B cell (primary cell): Measurements from ENCODE around the gene TTYH3. TPM values are rescaled to one million over a fixed set of nuclear protein-coding genes. Genes with fewer than 3 reads are reported as not detected.

ENCODE experiments used
- ATAC-seq: fragments of 200-7000 bp; cut with Tn5 transposase; one replicate; pipeline ENCODE4 v1.10.0; 2021; ENCODE audit warnings: low read depth, mild to moderate bottlenecking, moderate number of reproducible peaks, moderate library complexity
- CTCF ChIA-PET: fragments of 350-600 bp; sonication (Branson Sonifier 250); formaldehyde crosslinking; loops from one replicate; lab custom pipeline; 2021; ENCODE audit warnings: antibody characterized with exemption, inconsistent platforms; lab: Charles Lee
- POLR2A ChIA-PET: fragments of 350-600 bp; sonication (Branson Sonifier 250); formaldehyde crosslinking; loops from one replicate; lab custom pipeline; 2021; ENCODE audit warnings: antibody characterized with exemption; lab: Charles Lee
- DNase-seq: peaks from one replicate; pipeline ENCODE4 v3.0.0; 2013
- H2AFZ ChIP-seq: 2 replicates; pipeline ENCODE4 v1.6.1; 2012; ENCODE audit warnings: mild to moderate bottlenecking, low read depth, low read length; ENCODE audit not compliant: insufficient read depth, poor library complexity, severe bottlenecking
- H3K27ac ChIP-seq, 2 donors: 1 replicate in 1 of 2; 2 replicates in 1 of 2; pipeline ENCODE4 v1.5.1; 2012 to 2013; ENCODE audit warnings: low read length in 2 of 2, mild to moderate bottlenecking in 2 of 2, moderate library complexity in 1 of 2
- H3K27me3 ChIP-seq, 4 experiments: fragments of 200-600 bp in 1 of 4; sonication (generic) in 1 of 4; replicated peaks in 1 of 4; 1 replicate in 2 of 4; 2 replicates in 2 of 4; pipeline versions ENCODE4 v1.6.1 to v1.7.0; 2013 to 2016; ENCODE audit warnings: low read length in 3 of 4, mild to moderate bottlenecking in 2 of 4, mixed read lengths in 1 of 4, moderate library complexity in 1 of 4; ENCODE audit not compliant: insufficient read depth in 4 of 4, control insufficient read depth in 3 of 4; ENCODE audit errors: control extremely low read depth in 1 of 4
- H3K36me3 ChIP-seq, 2 experiments: replicated peaks in 1 of 2; 1 replicate in 1 of 2; 2 replicates in 1 of 2; pipeline versions ENCODE4 v1.6.1 to v1.7.1; 2013; ENCODE audit warnings: low read length in 1 of 2; ENCODE audit not compliant: insufficient read depth in 2 of 2, control insufficient read depth in 1 of 2; ENCODE audit errors: control extremely low read depth in 1 of 2, extremely low read depth in 1 of 2
- H3K4me1 ChIP-seq, 2 donors: fragments of 200-600 bp in 1 of 2; sonication (generic) in 1 of 2; 1 replicate in 1 of 2; 2 replicates in 1 of 2; pipeline versions ENCODE4 v1.5.1 to v1.6.1; 2013 to 2017; ENCODE audit warnings: low read length in 2 of 2; ENCODE audit not compliant: control insufficient read depth in 2 of 2, insufficient read depth in 2 of 2
- H3K4me2 ChIP-seq: replicated peaks from 2 replicates; pipeline ENCODE3; 2012; ENCODE audit warnings: mild to moderate bottlenecking, low read depth, low read length; ENCODE audit not compliant: poor library complexity, severe bottlenecking
- H3K4me3 ChIP-seq, 5 experiments: fragments of 200-600 bp in 1 of 5; sonication (generic) in 1 of 5; 1 replicate in 3 of 5; 2 replicates in 2 of 5; pipeline versions ENCODE4 v1.5.1 to v1.7.0; 2011 to 2016; ENCODE audit warnings: low read length in 4 of 5, mild to moderate bottlenecking in 4 of 5, low read depth in 2 of 5, control low read depth in 1 of 5, moderate library complexity in 1 of 5; ENCODE audit not compliant: insufficient read depth in 1 of 5; ENCODE audit errors: control extremely low read depth in 1 of 5, extremely low read depth in 1 of 5
- H3K79me2 ChIP-seq: fragments of 200-600 bp; sonication (generic); one replicate; pipeline ENCODE4 v1.6.0; 2016; ENCODE audit warnings: low read length; ENCODE audit not compliant: control insufficient read depth, insufficient read depth
- H3K9ac ChIP-seq: fragments of 200-600 bp; sonication (generic); 2 replicates; pipeline ENCODE4 v1.6.1; 2017; ENCODE audit warnings: mild to moderate bottlenecking, low read length, moderate library complexity
- H3K9me3 ChIP-seq, 3 donors: one replicate each; pipeline versions ENCODE4 v1.6.1 to v1.7.1; 2013; ENCODE audit warnings: low read length in 2 of 3; ENCODE audit not compliant: control insufficient read depth in 2 of 3, insufficient read depth in 1 of 3; ENCODE audit errors: control extremely low read depth in 1 of 3
- H4K20me1 ChIP-seq: 2 replicates; pipeline ENCODE4 v1.6.0; 2012; ENCODE audit warnings: mild to moderate bottlenecking, low read length; ENCODE audit not compliant: insufficient read depth, control insufficient read depth, poor library complexity, severe bottlenecking
- H3K27ac Mint-ChIP-seq: one replicate; pipeline ENCODE4 v1.8.0; 2021; ENCODE audit warnings: mixed read lengths
- H3K27me3 Mint-ChIP-seq: one replicate; pipeline ENCODE4 v1.8.0; 2021; ENCODE audit warnings: mixed read lengths
- H3K4me1 Mint-ChIP-seq: one replicate; pipeline ENCODE4 v1.8.0; 2021; ENCODE audit warnings: mixed read lengths
- H3K4me3 Mint-ChIP-seq: one replicate; pipeline ENCODE4 v1.8.0; 2021; ENCODE audit warnings: mixed read lengths
- H3K9me3 Mint-ChIP-seq: one replicate; pipeline ENCODE4 v1.8.0; 2022; ENCODE audit warnings: mixed read lengths; ENCODE audit not compliant: insufficient read depth
- EZH2 ChIP-seq: IDR thresholded peaks from 2 replicates; pipeline ENCODE4 v1.6.1; 2012; ENCODE audit warnings: borderline replicate concordance, low read depth, mild to moderate bottlenecking, moderate library complexity, low read length; ENCODE audit not compliant: insufficient read depth, poor library complexity, severe bottlenecking
- WGBS: methylation state at CpG from one replicate; pipeline ENCODE4 v1.1.5; 2013; ENCODE audit warnings: missing lambda C conversion rate; ENCODE audit not compliant: insufficient coverage; 5-methylcytosine and 5-hydroxymethylcytosine counted together
- intact Hi-C: fragments of 100-400 bp; cut with micrococcal nuclease; formaldehyde crosslinking; loops from one replicate; pipeline ENCODE4 v1.10.0; 2022
- polyA plus RNA-seq: library from polyadenylated mRNA; depleted of rRNA; stranded (reverse); fragments of >200 nt; gene quantifications from 2 replicates; pipeline ENCODE4 v1.2.3, GENCODE V29; 2012
- total RNA-seq, 2 donors: library from RNA; stranded (reverse); fragments of 120-200 nt in 1 of 2; gene quantifications; 1 replicate in 1 of 2; 2 replicates in 1 of 2; pipeline versions ENCODE4 v1.2.3 to v1.2.4, GENCODE V29; 2013 to 2022
- TF ChIP-seq, protein P1 (sequence below): fragments of 200-600 bp; IDR thresholded peaks from one replicate; pipeline ENCODE4 v1.8.0; 2022; ENCODE audit warnings: antibody characterized with exemption, mild to moderate bottlenecking

TTYH3 gene
- total and polyA plus RNA-seq, 2 donors (not counting 1 experiment from before 2014, with no cell fraction given), result 8.4 to 48.6 TPM

DNA sequence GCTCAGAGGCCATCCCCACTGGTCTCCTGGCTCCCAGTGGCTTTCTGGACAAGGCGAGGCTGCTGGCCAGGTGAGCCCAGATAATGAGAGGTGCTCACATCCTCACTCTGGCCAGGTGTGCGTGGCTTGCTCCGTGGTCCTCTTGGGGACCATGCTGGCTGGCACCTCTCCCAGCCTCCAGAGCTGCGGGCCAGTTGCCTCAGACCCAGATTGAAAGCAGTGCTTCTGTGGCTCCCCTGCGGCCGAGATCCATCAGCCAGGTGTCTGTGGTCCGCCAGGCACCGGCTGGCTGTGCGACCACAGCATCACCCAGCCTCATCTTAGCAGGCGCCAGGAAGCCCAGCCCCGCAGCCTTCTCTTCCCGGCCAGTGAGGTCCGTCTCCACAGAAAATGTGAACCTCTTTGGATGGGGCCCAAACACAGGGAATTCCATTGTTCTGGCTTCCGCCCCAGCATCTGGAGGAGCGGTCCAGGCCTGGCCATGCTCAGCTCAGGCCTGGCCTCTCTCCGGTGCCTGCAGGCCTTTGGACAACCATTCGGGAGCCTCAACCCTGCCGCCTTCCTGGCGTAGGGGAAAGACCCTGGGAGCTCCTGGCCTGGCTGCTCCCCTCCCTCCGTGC lies 5.2 kb upstream of the TTYH3 start:
- Histone ChIP-seq H3K27ac (no peak overlapping the region), H3K36me3 (no peaks in the 10 kb centered on the region), H3K4me3 (no peak overlapping the region), H2AFZ (no peak overlapping the region), H3K4me2 (no peak overlapping the region), H4K20me1 (no peaks in the 10 kb centered on the region), H3K4me1 (peaks cover 4 to 6% of the 10 kb centered on the region in 2 donors), H3K79me2 (peaks cover 4% of the 10 kb centered on the region), H3K9me3 (no peaks in the 10 kb centered on the region), H3K27me3 (peaks cover 0 to 10% (median 0%) of the 10 kb centered on the region in 4 experiments), H3K9ac (no peak overlapping the region)
- Mint-ChIP-seq H3K4me1 (peaks cover 6% of the 10 kb centered on the region), H3K27me3 (no peaks in the 10 kb centered on the region), H3K9me3 (no peaks in the 10 kb centered on the region), H3K4me3 (no peak overlapping the region), H3K27ac (no peak overlapping the region)
- ChIA-PET POLR2A (no interaction called here), CTCF (no interaction called here)
- TF ChIP-seq, protein P1, sequence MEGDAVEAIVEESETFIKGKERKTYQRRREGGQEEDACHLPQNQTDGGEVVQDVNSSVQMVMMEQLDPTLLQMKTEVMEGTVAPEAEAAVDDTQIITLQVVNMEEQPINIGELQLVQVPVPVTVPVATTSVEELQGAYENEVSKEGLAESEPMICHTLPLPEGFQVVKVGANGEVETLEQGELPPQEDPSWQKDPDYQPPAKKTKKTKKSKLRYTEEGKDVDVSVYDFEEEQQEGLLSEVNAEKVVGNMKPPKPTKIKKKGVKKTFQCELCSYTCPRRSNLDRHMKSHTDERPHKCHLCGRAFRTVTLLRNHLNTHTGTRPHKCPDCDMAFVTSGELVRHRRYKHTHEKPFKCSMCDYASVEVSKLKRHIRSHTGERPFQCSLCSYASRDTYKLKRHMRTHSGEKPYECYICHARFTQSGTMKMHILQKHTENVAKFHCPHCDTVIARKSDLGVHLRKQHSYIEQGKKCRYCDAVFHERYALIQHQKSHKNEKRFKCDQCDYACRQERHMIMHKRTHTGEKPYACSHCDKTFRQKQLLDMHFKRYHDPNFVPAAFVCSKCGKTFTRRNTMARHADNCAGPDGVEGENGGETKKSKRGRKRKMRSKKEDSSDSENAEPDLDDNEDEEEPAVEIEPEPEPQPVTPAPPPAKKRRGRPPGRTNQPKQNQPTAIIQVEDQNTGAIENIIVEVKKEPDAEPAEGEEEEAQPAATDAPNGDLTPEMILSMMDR, result no peak
- WGBS, result 67% methylated on average over 19 of the region's 20 CpGs
- DNase-seq (no peak), ATAC-seq (no peak)
- intact Hi-C loops, result no loop called here

- no peaks in the 10 kb centered on the region for H3K36me3 ChIP-seq
- H3K27me3 ChIP-seq, result peaks cover 0 to 10% (median 0%) of the 10 kb centered on the region in 4 experiments
- H3K4me3 ChIP-seq, result no peak overlapping the region
- H4K20me1 ChIP-seq, result no peaks in the 10 kb centered on the region
- Mint-ChIP-seq H3K9me3 (no peaks in the 10 kb centered on the region), H3K4me3 (no peak overlapping the region), H3K27me3 (no peaks in the 10 kb centered on the region), H3K4me1 (peaks cover 6% of the 10 kb centered on the region), H3K27ac (no peak overlapping the region)
- no peak overlapping the region for H3K9ac ChIP-seq
- DNase-seq (no peak), ATAC-seq (no peak)
- peaks cover 10% of the 10 kb centered on the region for H3K79me2 ChIP-seq
- no peak overlapping the region for H2AFZ ChIP-seq
- TF ChIP-seq, protein P1, result no peak
- TF ChIP-seq EZH2, result no peak
- intact Hi-C loops, result no loop called here
- ChIA-PET CTCF (no interaction called here), POLR2A (no interaction called here)
- H3K4me2 ChIP-seq, result no peak overlapping the region
- H3K27ac ChIP-seq, result no peak overlapping the region
- WGBS, result 88% methylated on average over 6 of the region's 9 CpGs
- peaks cover 4 to 10% of the 10 kb centered on the region in 2 donors for H3K4me1 ChIP-seq
- H3K9me3 ChIP-seq, result no peaks in the 10 kb centered on the region
Measured at GRCh38 chr7:2627258-2628129, 4.3 kb upstream of the TTYH3 start.
